Mesenchymal stem cell (in vitro differentiated cells and primary cell): Measurements from ENCODE around the gene C11orf16.

Experiments used
- DNase-seq: peaks from one replicate; pipeline ENCODE4 v3.0.0-alpha.2; 2013
- H2AFZ ChIP-seq: one replicate; pipeline ENCODE4 v1.6.1; 2013; ENCODE audit warnings: low read depth, mild to moderate bottlenecking, control low read depth, inconsistent platforms, low read length, moderate library complexity
- H2AK5ac ChIP-seq: 2 replicates; pipeline ENCODE4 v1.6.1; 2013; ENCODE audit warnings: low read length, moderate library complexity, mild to moderate bottlenecking, inconsistent platforms; ENCODE audit not compliant: severe bottlenecking
- H2BK120ac ChIP-seq: one replicate; pipeline ENCODE4 v1.6.1; 2013; ENCODE audit warnings: low read depth, mild to moderate bottlenecking, inconsistent platforms, low read length, moderate library complexity
- H2BK12ac ChIP-seq, 2 experiments: one replicate each; pipeline ENCODE4 v1.6.1; 2013; ENCODE audit warnings: inconsistent platforms in 2 of 2, low read length in 2 of 2, mild to moderate bottlenecking in 2 of 2, moderate library complexity in 2 of 2, control low read depth in 1 of 2
- H2BK15ac ChIP-seq: one replicate; pipeline ENCODE4 v1.6.1; 2013; ENCODE audit warnings: mild to moderate bottlenecking, low read depth, inconsistent platforms; ENCODE audit not compliant: poor library complexity, severe bottlenecking
- H2BK5ac ChIP-seq: 2 replicates; pipeline ENCODE4 v1.6.1; 2013; ENCODE audit warnings: low read depth, mild to moderate bottlenecking, low read length, control low read depth, inconsistent platforms; ENCODE audit not compliant: poor library complexity, severe bottlenecking
- H3K14ac ChIP-seq, 2 experiments: one replicate each; pipeline ENCODE4 v1.6.1; 2013; ENCODE audit warnings: inconsistent platforms in 2 of 2, low read length in 2 of 2, control low read depth in 1 of 2, mild to moderate bottlenecking in 1 of 2, moderate library complexity in 1 of 2
- H3K18ac ChIP-seq, 2 experiments: one replicate each; pipeline ENCODE4 v1.6.1; 2013; ENCODE audit warnings: inconsistent platforms in 2 of 2, low read length in 2 of 2, control low read depth in 1 of 2, low read depth in 1 of 2, mild to moderate bottlenecking in 1 of 2
- H3K23ac ChIP-seq, 2 experiments: one replicate each; pipeline ENCODE4 v1.6.1; 2013; ENCODE audit warnings: inconsistent platforms in 2 of 2, low read length in 2 of 2, mild to moderate bottlenecking in 2 of 2, moderate library complexity in 2 of 2, control low read depth in 1 of 2
- H3K27ac ChIP-seq: 2 replicates; pipeline ENCODE4 v1.5.1; 2013; ENCODE audit warnings: mild to moderate bottlenecking, moderate library complexity, low read length, control low read depth, inconsistent platforms; ENCODE audit not compliant: poor library complexity, severe bottlenecking
- H3K27me3 ChIP-seq, 2 experiments: 2 replicates each; pipeline versions ENCODE4 v1.6.1 to v1.7.0; 2013; ENCODE audit warnings: low read length in 2 of 2, mild to moderate bottlenecking in 2 of 2, moderate library complexity in 2 of 2, control low read depth in 1 of 2, inconsistent platforms in 1 of 2; ENCODE audit not compliant: control insufficient read depth in 1 of 2, insufficient read depth in 1 of 2
- H3K36me3 ChIP-seq, 2 experiments: 2 replicates each; pipeline versions ENCODE4 v1.6.1 to v1.7.0; 2013; ENCODE audit warnings: low read length in 2 of 2, control low read depth in 1 of 2, inconsistent platforms in 1 of 2, low read depth in 1 of 2, mild to moderate bottlenecking in 1 of 2; ENCODE audit not compliant: insufficient read depth in 2 of 2, control insufficient read depth in 1 of 2
- H3K4ac ChIP-seq, 2 experiments: one replicate each; pipeline ENCODE4 v1.6.1; 2013; ENCODE audit warnings: inconsistent platforms in 2 of 2, low read length in 2 of 2, mild to moderate bottlenecking in 2 of 2, moderate library complexity in 2 of 2, control low read depth in 1 of 2, low read depth in 1 of 2
- H3K4me1 ChIP-seq: 2 replicates; pipeline ENCODE4 v1.6.1; 2013; ENCODE audit warnings: low read depth, low read length, control low read depth; ENCODE audit not compliant: control insufficient read depth, insufficient read depth
- H3K4me2 ChIP-seq: 2 replicates; pipeline ENCODE4 v1.6.1; 2013; ENCODE audit warnings: low read length, mild to moderate bottlenecking, inconsistent platforms; ENCODE audit not compliant: poor library complexity, severe bottlenecking
- H3K4me3 ChIP-seq, 2 experiments: 2 replicates each; pipeline versions ENCODE4 v1.5.1 to v1.7.0; 2013; ENCODE audit warnings: low read length in 2 of 2, mild to moderate bottlenecking in 2 of 2, control low read depth in 1 of 2, low read depth in 1 of 2; ENCODE audit not compliant: insufficient read depth in 1 of 2
- H3K79me1 ChIP-seq: replicated peaks from 2 replicates; pipeline ENCODE4 v1.6.1; 2013; ENCODE audit warnings: mild to moderate bottlenecking, control low read depth, low read length, inconsistent platforms; ENCODE audit not compliant: poor library complexity, severe bottlenecking
- H3K9ac ChIP-seq: 2 replicates; pipeline ENCODE4 v1.7.0; 2013; ENCODE audit warnings: mild to moderate bottlenecking, low read length, moderate library complexity
- H3K9me3 ChIP-seq: 2 replicates; pipeline ENCODE4 v1.7.0; 2013; ENCODE audit warnings: mild to moderate bottlenecking, low read length; ENCODE audit not compliant: control insufficient read depth
- H4K8ac ChIP-seq: one replicate; pipeline ENCODE4 v1.6.1; 2013; ENCODE audit warnings: inconsistent platforms, mild to moderate bottlenecking, low read length, moderate library complexity
- H4K91ac ChIP-seq: one replicate; pipeline ENCODE4 v1.6.1; 2013; ENCODE audit warnings: mild to moderate bottlenecking, low read length, inconsistent platforms
- WGBS: methylation state at CpG from one replicate; pipeline ENCODE4 v1.1.7; 2013; ENCODE audit warnings: mixed read lengths; 5-methylcytosine and 5-hydroxymethylcytosine counted together

Gene C11orf16

GRCh38 chr11:8928205-8928604, 4.5 kb downstream of the C11orf16 start:
- no peak overlapping the region for H3K4me3 ChIP-seq
- no peaks in the 10 kb centered on the region for H3K27me3 ChIP-seq
- no peaks in the 10 kb centered on the region for H3K79me1 ChIP-seq
- H3K23ac ChIP-seq = no peak overlapping the region
- no peak overlapping the region for H4K8ac ChIP-seq
- H3K4ac ChIP-seq = no peak overlapping the region
- WGBS = 100% methylated on average over 4 of the region's 4 CpGs
- no peak overlapping the region for H3K18ac ChIP-seq
- H4K91ac ChIP-seq = no peak overlapping the region
- H2AK5ac ChIP-seq = no peak overlapping the region
- no peak overlapping the region for H2AFZ ChIP-seq
- H3K9me3 ChIP-seq = no peaks in the 10 kb centered on the region
- no peak overlapping the region for H2BK15ac ChIP-seq
- H3K4me1 ChIP-seq = peaks cover 7% of the 10 kb centered on the region
- no peak overlapping the region for H3K27ac ChIP-seq
- no peak overlapping the region for H2BK120ac ChIP-seq
- H3K9ac ChIP-seq = no peak overlapping the region
- no peak for DNase-seq
- peaks cover 16% of the 10 kb centered on the region in 2 experiments for H3K36me3 ChIP-seq
- no peak overlapping the region for H2BK5ac ChIP-seq
- no peak overlapping the region for H3K14ac ChIP-seq
- no peak overlapping the region for H2BK12ac ChIP-seq
- no peak overlapping the region for H3K4me2 ChIP-seq

- 94% methylated on average over 5 of the region's 5 CpGs for WGBS
- H3K9me3 ChIP-seq = no peaks in the 10 kb centered on the region
These were observed 5.5 kb downstream of the C11orf16 start for GRCh38 chr11:8927233-8927632.

GRCh38 chr11:8926236-8926635, 6.5 kb downstream of the C11orf16 start:
- no peak overlapping the region for H2AK5ac ChIP-seq
- no peak overlapping the region for H3K4me2 ChIP-seq
- H2BK12ac ChIP-seq = no peak overlapping the region
- peaks cover 23 to 34% of the 10 kb centered on the region in 2 experiments for H3K36me3 ChIP-seq
- H3K4me1 ChIP-seq = peaks cover 3% of the 10 kb centered on the region
- no peak overlapping the region for H3K4me3 ChIP-seq
- H4K8ac ChIP-seq = no peak overlapping the region
- H2BK5ac ChIP-seq = no peak overlapping the region
- no peak overlapping the region for H3K27ac ChIP-seq
- no peak overlapping the region for H3K14ac ChIP-seq
- H3K9ac ChIP-seq = no peak overlapping the region
- no peak overlapping the region for H3K4ac ChIP-seq
- H3K23ac ChIP-seq = no peak overlapping the region
- H2BK15ac ChIP-seq = no peak overlapping the region
- H3K9me3 ChIP-seq = no peaks in the 10 kb centered on the region
- no peak overlapping the region for H2AFZ ChIP-seq
- no peaks in the 10 kb centered on the region for H3K79me1 ChIP-seq
- no peaks in the 10 kb centered on the region for H3K27me3 ChIP-seq
- H2BK120ac ChIP-seq = no peak overlapping the region
- no peak for DNase-seq
- no peak overlapping the region for H4K91ac ChIP-seq
- WGBS = 96% methylated on average over 5 of the region's 5 CpGs
- no peak overlapping the region for H3K18ac ChIP-seq

More at GRCh38 chr11:8927233-8927632, 5.5 kb downstream of the C11orf16 start:
- Histone ChIP-seq H2AFZ (no peak overlapping the region), H3K9ac (no peak overlapping the region), H2BK15ac (no peak overlapping the region), H2BK120ac (no peak overlapping the region), H3K4ac (no peak overlapping the region), H3K27me3 (no peaks in the 10 kb centered on the region), H4K8ac (no peak overlapping the region), H2BK5ac (no peak overlapping the region), H2BK12ac (no peak overlapping the region), H3K36me3 (peaks cover 18 to 25% of the 10 kb centered on the region in 2 experiments), H3K23ac (no peak overlapping the region), H3K14ac (peak overlapping the region in 1 of 2 experiments; percentile 2), H3K4me3 (no peak overlapping the region), H3K4me1 (peaks cover 3% of the 10 kb centered on the region), H3K27ac (no peak overlapping the region), H4K91ac (no peak overlapping the region), H3K4me2 (no peak overlapping the region), H3K18ac (no peak overlapping the region), H3K79me1 (no peaks in the 10 kb centered on the region), H2AK5ac (no peak overlapping the region)
- no peak for DNase-seq

GRCh38 chr11:8925711-8926110, 7.0 kb downstream of the C11orf16 start:
- H3K4ac ChIP-seq = no peak overlapping the region
- no peaks in the 10 kb centered on the region for H3K27me3 ChIP-seq
- DNase-seq = no peak
- no peak overlapping the region for H3K23ac ChIP-seq
- H3K79me1 ChIP-seq = no peaks in the 10 kb centered on the region
- H3K4me1 ChIP-seq = peaks cover 2% of the 10 kb centered on the region
- no peak overlapping the region for H4K8ac ChIP-seq
- H3K4me3 ChIP-seq = no peak overlapping the region
- no peak overlapping the region for H2AFZ ChIP-seq
- no peak overlapping the region for H3K27ac ChIP-seq
- no peak overlapping the region for H3K18ac ChIP-seq
- H4K91ac ChIP-seq = no peak overlapping the region
- H2BK12ac ChIP-seq = no peak overlapping the region
- H2BK15ac ChIP-seq = no peak overlapping the region
- H3K9me3 ChIP-seq = no peaks in the 10 kb centered on the region
- no peak overlapping the region for H3K9ac ChIP-seq
- no peak overlapping the region for H3K4me2 ChIP-seq
- H3K36me3 ChIP-seq = peaks cover 25 to 40% of the 10 kb centered on the region in 2 experiments
- H3K14ac ChIP-seq = no peak overlapping the region
- H2AK5ac ChIP-seq = no peak overlapping the region
- WGBS = 100% methylated on average over 5 of the region's 5 CpGs
- H2BK5ac ChIP-seq = no peak overlapping the region
- H2BK120ac ChIP-seq = no peak overlapping the region
